Dendritic cell treated with granulocyte-macrophage colony-stimulating factor and Interleukin-4, amounts not matched to agents 40 ng/mL and 50 ng/mL, for 4 days (primary cell): ENCODE measurements around the gene TERF2IP.

ENCODE experiments used
- H3K27ac Mint-ChIP-seq: one replicate; pipeline ENCODE4 v1.8.0; 2022; ENCODE audit warnings: mild to moderate bottlenecking, mixed read lengths
- H3K27me3 Mint-ChIP-seq: one replicate; pipeline ENCODE4 v1.8.0; 2022; ENCODE audit warnings: mild to moderate bottlenecking, mixed read lengths
- H3K36me3 Mint-ChIP-seq: one replicate; pipeline ENCODE4 v1.8.0; 2022; ENCODE audit warnings: low read depth, mixed read lengths
- H3K4me1 Mint-ChIP-seq: one replicate; pipeline ENCODE4 v1.8.0; 2022; ENCODE audit warnings: low read depth, mixed read lengths
- H3K4me3 Mint-ChIP-seq: one replicate; pipeline ENCODE4 v1.8.0; 2022; ENCODE audit warnings: mild to moderate bottlenecking, moderate library complexity, mixed read lengths
- H3K9me3 Mint-ChIP-seq: one replicate; pipeline ENCODE4 v1.8.0; 2022; ENCODE audit warnings: mixed read lengths
- intact Hi-C: fragments of 100-400 bp; cut with micrococcal nuclease; formaldehyde crosslinking; loops from one replicate; pipeline ENCODE4 v1.15.0; 2022

Gene TERF2IP, protein sequence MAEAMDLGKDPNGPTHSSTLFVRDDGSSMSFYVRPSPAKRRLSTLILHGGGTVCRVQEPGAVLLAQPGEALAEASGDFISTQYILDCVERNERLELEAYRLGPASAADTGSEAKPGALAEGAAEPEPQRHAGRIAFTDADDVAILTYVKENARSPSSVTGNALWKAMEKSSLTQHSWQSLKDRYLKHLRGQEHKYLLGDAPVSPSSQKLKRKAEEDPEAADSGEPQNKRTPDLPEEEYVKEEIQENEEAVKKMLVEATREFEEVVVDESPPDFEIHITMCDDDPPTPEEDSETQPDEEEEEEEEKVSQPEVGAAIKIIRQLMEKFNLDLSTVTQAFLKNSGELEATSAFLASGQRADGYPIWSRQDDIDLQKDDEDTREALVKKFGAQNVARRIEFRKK

DNA sequence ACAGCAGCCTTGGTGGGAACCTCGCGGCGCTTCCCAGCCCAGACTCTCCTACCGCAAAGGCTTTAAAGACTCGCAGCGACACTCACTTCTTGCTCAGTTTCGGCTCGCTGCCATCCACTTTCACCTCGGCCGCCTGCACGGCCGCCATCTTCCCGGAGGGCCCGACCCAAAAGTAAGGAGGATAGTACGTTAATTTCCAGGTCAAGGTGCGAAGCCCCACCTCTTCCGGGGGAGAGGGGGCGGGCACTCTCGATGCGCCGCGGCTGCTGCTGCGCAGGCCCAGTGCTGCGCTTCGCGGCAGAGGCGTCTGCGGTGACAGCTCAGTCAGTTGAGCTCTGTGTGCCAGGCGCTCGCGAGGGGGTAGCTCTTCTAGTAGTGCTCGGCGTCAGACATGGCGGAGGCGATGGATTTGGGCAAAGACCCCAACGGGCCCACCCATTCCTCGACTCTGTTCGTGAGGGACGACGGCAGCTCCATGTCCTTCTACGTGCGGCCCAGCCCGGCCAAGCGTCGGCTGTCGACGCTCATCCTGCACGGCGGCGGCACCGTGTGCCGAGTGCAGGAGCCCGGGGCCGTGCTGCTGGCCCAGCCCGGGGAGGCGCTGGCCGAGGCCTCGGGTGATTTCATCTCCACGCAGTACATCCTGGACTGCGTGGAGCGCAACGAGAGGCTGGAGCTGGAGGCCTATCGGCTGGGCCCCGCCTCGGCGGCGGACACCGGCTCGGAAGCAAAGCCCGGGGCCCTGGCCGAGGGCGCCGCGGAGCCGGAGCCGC, at the start of gene TERF2IP, which contains the start of gene KARS1:
TSS of gene TERF2IP (plus strand) at position 282 of the 773 bp plus-strand sequence. CDS start at position 392, 110 bp downstream.
TSS of gene KARS1 (minus strand) at position 174 of the 773 bp plus-strand sequence. CDS start at position 148, 26 bp downstream.
- H3K27me3 Mint-ChIP-seq: no peaks in the 10 kb centered on the region
- intact Hi-C loops: loop anchor here (1.0 to 5.0 kb wide), 4 partner anchors 24 to 1545 kb away; partner anchors contain the start of genes ADAT1, CFDP1, GABARAPL2 and MON1B
- peak within 1 kb of the TSS; percentile 98 for H3K4me3 Mint-ChIP-seq
- H3K4me1 Mint-ChIP-seq: peaks cover 44% of the 10 kb centered on the region
- peak within 1 kb of the TSS; percentile 96 for H3K27ac Mint-ChIP-seq
- H3K9me3 Mint-ChIP-seq: no peaks in the 10 kb centered on the region
- H3K36me3 Mint-ChIP-seq: peaks cover 62% of the 10 kb centered on the region

DNA sequence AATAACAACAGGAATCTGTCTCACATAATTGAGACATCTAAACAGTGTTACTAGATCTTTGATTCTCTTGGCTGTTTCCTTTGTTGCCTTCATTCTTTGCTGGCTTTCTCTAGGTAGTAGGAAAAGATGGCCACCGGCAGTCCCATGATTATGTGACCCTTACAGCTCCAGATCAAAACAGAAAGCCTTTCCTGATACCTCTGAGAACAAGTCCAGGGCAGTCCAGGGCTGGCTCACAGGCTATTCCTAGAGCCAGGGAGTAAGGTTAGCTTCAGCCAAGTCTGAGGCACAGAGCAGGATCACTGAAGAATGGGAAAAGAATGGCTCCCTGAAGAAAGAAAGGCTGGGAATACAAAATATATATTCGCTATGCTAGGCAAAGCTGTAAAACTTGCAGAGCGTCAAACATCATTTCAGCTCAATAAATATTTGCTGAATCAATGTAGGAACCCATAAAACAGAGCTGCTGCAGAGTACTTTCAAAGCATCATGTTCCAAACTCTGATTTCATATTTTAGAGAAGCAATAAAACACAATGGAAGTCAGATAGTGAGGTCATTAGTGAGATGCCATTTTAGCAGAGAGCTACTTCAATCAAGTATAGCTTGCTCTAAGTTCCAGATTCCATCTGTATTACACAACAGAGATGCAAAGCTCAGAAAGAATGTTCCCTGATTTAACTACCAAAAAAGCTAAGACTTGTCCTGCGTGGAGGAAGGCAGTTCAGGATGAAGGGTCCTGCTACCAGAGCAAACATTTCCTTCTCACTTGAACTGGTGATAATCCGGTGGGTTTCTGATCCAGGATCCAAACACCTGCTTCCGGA, 47.9 kb upstream of the TERF2IP start:
- Mint-ChIP-seq H3K27me3 (no peaks in the 10 kb centered on the region), H3K27ac (no peak overlapping the region), H3K9me3 (peaks cover 13% of the 10 kb centered on the region), H3K4me3 (no peak overlapping the region), H3K36me3 (peaks cover 86% of the 10 kb centered on the region), H3K4me1 (peaks cover 1% of the 10 kb centered on the region)
- intact Hi-C loops: no loop called here

DNA sequence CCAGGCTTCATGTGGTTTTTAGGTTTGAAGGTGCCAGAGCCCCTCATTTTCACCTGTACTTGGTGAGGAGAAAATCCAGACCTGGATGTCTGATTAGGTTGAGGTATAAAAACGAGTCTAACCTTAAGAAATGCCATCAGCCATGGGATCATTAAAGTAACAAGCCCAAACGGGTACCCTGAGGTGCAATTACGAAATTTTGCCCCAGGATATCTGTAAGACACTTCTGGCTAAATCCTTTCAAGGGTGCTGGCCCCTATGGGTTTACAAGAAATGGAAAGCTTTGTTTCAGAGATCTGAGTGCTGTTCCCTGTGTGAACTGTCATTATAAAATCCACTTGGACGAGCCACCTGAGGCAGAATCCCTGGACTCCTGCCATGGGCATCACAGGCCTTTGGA, 44.3 kb upstream of the TERF2IP start:
- H3K27me3 Mint-ChIP-seq: no peaks in the 10 kb centered on the region
- H3K9me3 Mint-ChIP-seq: peaks cover 13% of the 10 kb centered on the region
- no peaks in the 10 kb centered on the region for H3K4me1 Mint-ChIP-seq
- H3K4me3 Mint-ChIP-seq: no peak overlapping the region
- intact Hi-C loops: no loop called here
- peaks cover 90% of the 10 kb centered on the region for H3K36me3 Mint-ChIP-seq
- H3K27ac Mint-ChIP-seq: no peak overlapping the region

DNA sequence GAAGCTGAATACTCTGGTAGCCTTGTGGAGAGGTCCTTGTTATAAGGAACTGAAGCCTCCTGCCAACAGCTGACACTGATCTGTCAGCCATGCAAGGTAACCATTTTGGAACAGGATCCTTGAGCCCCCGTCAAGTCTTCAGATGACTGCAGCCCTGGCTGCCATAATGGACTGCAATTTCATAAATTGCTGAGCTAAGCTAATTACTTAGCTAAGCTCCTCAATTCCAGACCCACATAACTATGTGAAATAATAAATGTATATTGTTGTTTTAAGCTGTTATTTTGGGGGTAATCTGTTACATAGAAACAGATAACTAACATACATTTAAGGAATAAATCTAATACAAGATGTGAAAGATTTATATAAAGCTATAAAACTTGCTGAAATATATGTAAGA, 41.1 kb upstream of the TERF2IP start:
- Mint-ChIP-seq H3K9me3 (peaks cover 13% of the 10 kb centered on the region), H3K4me3 (no peak overlapping the region), H3K27me3 (no peaks in the 10 kb centered on the region), H3K27ac (no peak overlapping the region), H3K4me1 (no peaks in the 10 kb centered on the region), H3K36me3 (peaks cover 95% of the 10 kb centered on the region)
- intact Hi-C loops: no loop called here

DNA sequence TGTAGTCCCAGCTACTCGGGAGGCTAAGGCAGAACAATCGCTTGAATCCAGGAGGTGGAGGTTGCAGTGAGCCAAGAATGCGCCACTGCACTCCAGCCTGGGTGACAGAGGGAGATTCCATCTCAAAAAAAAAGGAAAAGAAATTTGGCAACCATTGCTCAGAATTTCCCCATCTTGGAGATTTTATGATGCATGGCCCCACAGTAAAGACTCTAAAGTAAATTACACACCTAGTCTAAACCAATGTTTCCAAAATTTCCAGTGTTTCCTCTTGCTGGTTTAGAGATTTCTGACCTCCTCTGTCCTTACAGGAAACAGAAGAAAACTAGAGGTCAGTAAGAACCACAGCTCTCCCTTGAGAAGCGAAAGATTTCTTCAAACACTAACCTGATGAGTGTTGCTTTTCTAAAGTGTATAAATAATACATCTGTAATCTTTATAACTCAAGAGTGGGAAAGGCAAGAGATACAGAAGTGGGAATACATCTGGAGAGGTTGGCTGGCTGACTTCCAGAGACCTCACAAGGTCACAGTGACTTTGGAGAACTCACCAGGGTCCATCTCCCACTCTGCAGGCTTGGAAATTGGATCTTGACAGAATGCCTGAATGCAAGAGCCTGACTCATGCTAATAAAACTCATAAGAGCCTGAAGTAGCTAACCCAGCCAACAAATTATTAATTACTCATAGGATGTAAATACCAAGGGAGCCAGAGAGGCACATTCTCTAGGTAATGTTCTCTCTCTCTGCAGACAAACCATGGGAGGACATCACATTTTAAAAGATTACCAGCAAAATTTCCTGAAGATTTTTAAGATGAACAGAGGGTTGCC, 33.3 kb upstream of the TERF2IP start:
- H3K9me3 Mint-ChIP-seq: no peaks in the 10 kb centered on the region
- no peaks in the 10 kb centered on the region for H3K4me1 Mint-ChIP-seq
- intact Hi-C loops: loop anchor here (5.0 kb wide), 1 partner anchor 38 kb away; no protein-coding TSS in a partner anchor
- no peak overlapping the region for H3K27ac Mint-ChIP-seq
- peaks cover 100% of the 10 kb centered on the region for H3K36me3 Mint-ChIP-seq
- no peaks in the 10 kb centered on the region for H3K27me3 Mint-ChIP-seq
- H3K4me3 Mint-ChIP-seq: no peak overlapping the region

DNA sequence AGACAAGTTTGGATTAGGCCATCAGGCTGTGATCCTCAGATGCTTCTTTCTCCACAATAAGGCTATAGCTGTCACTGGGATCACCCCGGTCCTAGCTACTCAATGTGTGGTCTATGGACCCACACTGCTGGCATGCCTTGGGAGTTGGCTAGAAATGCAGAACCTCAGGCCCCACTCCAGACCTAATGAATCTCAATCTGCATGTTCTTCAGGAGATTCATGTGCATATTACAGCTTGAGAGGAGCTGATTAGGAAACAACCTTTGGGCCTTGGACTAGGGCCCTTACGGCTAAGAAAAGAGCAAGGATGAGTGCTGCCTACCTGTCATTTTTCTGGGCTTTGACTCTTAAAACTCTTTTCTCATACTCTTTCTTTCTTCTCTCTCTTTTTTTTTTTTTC, 32.0 kb upstream of the TERF2IP start:
- no peaks in the 10 kb centered on the region for H3K27me3 Mint-ChIP-seq
- H3K4me1 Mint-ChIP-seq: peaks cover 7% of the 10 kb centered on the region
- peaks cover 99% of the 10 kb centered on the region for H3K36me3 Mint-ChIP-seq
- H3K27ac Mint-ChIP-seq: no peak overlapping the region
- no peak overlapping the region for H3K4me3 Mint-ChIP-seq
- intact Hi-C loops: no loop called here
- no peaks in the 10 kb centered on the region for H3K9me3 Mint-ChIP-seq

DNA sequence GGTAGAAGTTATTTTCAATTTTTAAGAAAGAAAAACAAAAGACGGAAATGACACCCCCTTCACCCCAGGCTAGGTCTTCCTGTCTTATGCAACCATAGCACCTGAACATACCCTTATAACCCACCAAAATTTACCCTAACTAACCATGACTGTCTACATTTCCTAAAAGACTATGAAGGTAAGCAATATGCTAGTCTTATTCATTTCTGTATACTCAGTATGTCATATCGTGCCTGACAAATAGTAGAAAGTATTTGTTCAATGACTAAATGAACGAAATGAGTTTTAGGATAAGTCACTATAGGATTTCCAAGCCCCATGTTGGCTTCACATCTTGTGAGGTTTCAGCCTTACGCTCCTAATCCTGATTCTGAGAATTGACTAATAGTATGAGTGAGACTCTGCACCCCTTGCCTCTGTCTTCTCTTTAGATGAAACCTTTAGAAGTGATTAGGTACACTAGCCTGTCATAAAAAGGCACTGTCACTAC, 31.0 kb upstream of the TERF2IP start:
- intact Hi-C loops: no loop called here
- Mint-ChIP-seq H3K4me3 (no peak overlapping the region), H3K27me3 (no peaks in the 10 kb centered on the region), H3K4me1 (peaks cover 13% of the 10 kb centered on the region), H3K27ac (no peak overlapping the region), H3K36me3 (peaks cover 91% of the 10 kb centered on the region), H3K9me3 (no peaks in the 10 kb centered on the region)

DNA sequence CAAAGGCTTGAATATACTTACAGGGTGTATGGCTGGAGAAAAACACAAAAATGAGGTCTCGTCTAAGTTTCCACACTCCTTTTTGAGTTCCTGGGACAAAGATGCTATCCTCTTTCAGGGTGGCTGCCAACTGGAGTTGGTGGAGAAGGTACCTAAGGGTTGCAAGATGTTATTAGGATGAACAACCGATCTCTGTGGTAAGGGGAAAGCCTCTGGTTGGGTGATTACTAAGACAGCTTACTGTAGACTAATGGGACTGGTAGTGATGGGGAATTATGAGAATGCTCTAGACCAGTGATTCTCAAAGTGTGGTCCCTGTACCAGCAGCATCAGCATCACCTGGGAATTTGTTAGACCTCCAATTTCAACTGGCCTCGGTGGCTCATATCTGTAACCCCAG, 30.5 kb upstream of the TERF2IP start:
- Mint-ChIP-seq H3K4me1 (peaks cover 17% of the 10 kb centered on the region), H3K9me3 (no peaks in the 10 kb centered on the region), H3K27ac (no peak overlapping the region), H3K36me3 (peaks cover 86% of the 10 kb centered on the region), H3K4me3 (no peak overlapping the region), H3K27me3 (no peaks in the 10 kb centered on the region)
- intact Hi-C loops: no loop called here

DNA sequence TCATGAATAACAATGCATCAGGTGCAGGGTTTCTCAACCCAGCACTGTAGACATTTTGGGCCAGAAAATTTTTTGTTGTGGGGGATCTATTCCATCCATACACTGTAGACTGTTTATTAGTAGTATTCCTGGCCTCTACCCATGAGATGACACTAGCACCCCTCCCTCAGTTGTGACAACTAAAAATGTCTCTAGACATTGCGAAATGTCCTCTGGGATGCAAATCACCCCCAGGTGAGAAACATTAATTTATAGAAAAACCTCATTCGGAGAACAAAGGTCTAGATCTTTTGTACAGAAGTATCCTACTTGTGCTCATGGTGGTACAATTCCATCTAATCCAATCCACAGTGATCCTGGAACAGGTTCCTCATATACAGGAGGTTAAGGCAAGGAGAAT, 28.8 kb upstream of the TERF2IP start:
- Mint-ChIP-seq H3K36me3 (peaks cover 75% of the 10 kb centered on the region), H3K4me3 (no peak overlapping the region), H3K4me1 (peaks cover 17% of the 10 kb centered on the region), H3K27me3 (no peaks in the 10 kb centered on the region), H3K9me3 (no peaks in the 10 kb centered on the region), H3K27ac (no peak overlapping the region)
- intact Hi-C loops: no loop called here

DNA sequence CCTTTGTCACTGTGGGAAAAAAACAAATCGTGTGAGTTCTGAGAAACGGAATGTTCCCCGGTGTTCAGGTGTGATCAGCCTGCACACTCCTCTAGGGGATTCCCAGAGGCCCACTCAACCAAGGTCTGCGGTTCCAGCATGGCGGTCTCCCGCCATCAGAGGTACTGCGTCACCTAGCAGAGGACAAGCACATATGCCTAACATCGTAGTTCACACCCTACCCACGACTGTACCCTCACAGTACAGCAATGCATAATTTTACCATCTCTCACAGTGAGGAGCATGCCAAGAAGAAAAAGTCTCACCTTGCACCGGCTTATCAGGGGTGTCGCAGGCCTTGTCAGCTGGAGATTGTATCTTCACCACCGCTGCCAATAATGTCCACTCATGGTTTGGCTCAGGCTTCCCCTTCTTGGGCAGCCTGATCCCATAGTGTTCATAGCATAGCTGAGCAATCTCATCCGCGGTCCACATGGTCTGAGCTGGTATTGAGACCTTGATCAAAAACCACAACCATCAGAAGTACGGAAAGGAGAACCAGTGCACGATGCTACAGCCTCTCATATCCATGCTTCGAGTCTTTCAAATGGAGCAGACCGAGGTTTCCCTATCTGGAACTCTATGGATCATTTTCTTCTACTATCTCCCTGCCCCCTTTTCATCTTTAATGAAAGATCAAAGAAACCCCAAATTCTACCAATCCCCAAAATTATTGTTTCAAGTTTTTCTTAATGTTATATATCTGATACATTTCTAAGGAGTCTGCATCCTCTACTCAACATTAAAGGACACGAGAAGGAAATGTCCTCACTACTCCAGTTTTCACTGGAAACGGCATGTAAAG, 27.0 kb upstream of the TERF2IP start:
- Mint-ChIP-seq H3K27ac (peak overlapping the region; percentile 40), H3K9me3 (no peaks in the 10 kb centered on the region), H3K4me1 (peaks cover 23% of the 10 kb centered on the region), H3K36me3 (peaks cover 60% of the 10 kb centered on the region), H3K27me3 (no peaks in the 10 kb centered on the region), H3K4me3 (no peak overlapping the region)
- intact Hi-C loops: loop anchor here (10.0 kb wide), 1 partner anchor 156 kb away; the partner anchor contains the start of gene TMEM170A

DNA sequence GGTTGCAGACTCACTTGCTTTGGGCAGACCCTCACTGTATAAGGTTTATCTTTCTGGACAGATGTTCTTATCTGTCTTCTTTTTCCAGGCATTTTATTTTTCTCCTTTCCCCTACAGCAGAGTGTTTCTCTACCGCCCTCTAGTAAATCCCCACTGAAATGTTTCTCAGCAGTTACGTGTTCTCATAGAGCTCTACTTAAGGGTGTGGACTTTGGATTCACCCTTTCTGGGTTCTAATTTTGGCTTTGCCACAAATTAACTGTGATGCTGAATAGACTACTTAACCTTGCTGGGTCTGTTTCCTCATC, 26.4 kb upstream of the TERF2IP start:
- Mint-ChIP-seq H3K27me3 (no peaks in the 10 kb centered on the region), H3K4me3 (no peak overlapping the region), H3K9me3 (no peaks in the 10 kb centered on the region), H3K4me1 (peaks cover 23% of the 10 kb centered on the region), H3K36me3 (peaks cover 60% of the 10 kb centered on the region), H3K27ac (peak overlapping the region; percentile 40)
- intact Hi-C loops: loop anchor here (10.0 kb wide), 1 partner anchor 156 kb away; the partner anchor contains the start of gene TMEM170A
